Bronchial epithelial cell (primary cell): ENCODE results near the gene PLEKHM3. TPM values are rescaled to one million over a fixed set of nuclear protein-coding genes. Genes with fewer than 3 reads are reported as not detected.

Experiments
- DNase-seq: peaks from one replicate; pipeline ENCODE4 v3.0.0-alpha.2; 2010; ENCODE audit warnings: low read depth
- FAIRE-seq: peaks from 2 replicates; lab custom pipeline; 2011; peaks lifted over from hg19 to GRCh38; lab: Jason Lieb, UNC
- H3K27me3 ChIP-seq: 2 replicates; pipeline ENCODE4 v1.5.1; 2011; ENCODE audit warnings: low read length; ENCODE audit not compliant: control insufficient read depth, insufficient read depth
- H3K36me3 ChIP-seq: 2 replicates; pipeline ENCODE4 v1.5.1; 2011; ENCODE audit warnings: low read length; ENCODE audit not compliant: control insufficient read depth, insufficient read depth
- H3K4me3 ChIP-seq: 2 replicates; pipeline ENCODE4 v1.5.1; 2011; ENCODE audit warnings: mild to moderate bottlenecking, low read depth, low read length, control low read depth
- total RNA-seq: library from RNA; depleted of rRNA; stranded (reverse); fragments of >200 nt; gene quantifications from 2 replicates; pipeline ENCODE4 v1.2.1, GENCODE V29; 2014
- TF ChIP-seq, protein P1 (sequence below): IDR thresholded peaks from 2 replicates; pipeline ENCODE4 v1.5.1; 2011; ENCODE audit warnings: mild to moderate bottlenecking, moderate library complexity, low read length, control low read depth, inconsistent platforms; ENCODE audit not compliant: insufficient read depth, severe bottlenecking

The PLEKHM3 gene
- total RNA-seq, 1 donor from 2014 or later, result 9.5 TPM

DNA sequence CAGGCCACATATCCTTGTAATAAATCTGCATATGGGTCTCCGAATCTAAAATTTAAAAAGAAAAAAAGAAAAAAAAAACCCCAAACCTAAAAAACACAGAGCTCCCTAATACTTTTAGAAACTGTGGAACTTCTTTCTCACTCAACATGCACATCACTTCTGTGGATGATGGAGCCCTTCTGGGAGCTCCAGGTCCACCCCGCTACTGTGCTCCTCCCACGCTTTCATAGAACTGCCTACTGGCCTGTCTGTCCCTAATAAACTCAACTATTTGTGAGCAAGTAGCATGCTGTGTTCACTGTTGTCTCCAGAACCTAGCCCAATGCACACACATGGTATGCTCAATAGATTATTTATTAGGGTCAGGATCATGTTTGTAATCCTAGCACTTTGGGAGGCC is 172.5 kb downstream of the PLEKHM3 start:
- Histone ChIP-seq H3K27me3 (no peaks in the 10 kb centered on the region), H3K36me3 (no peaks in the 10 kb centered on the region), H3K4me3 (no peak overlapping the region)
- no peak for DNase-seq
- TF ChIP-seq, protein P1, sequence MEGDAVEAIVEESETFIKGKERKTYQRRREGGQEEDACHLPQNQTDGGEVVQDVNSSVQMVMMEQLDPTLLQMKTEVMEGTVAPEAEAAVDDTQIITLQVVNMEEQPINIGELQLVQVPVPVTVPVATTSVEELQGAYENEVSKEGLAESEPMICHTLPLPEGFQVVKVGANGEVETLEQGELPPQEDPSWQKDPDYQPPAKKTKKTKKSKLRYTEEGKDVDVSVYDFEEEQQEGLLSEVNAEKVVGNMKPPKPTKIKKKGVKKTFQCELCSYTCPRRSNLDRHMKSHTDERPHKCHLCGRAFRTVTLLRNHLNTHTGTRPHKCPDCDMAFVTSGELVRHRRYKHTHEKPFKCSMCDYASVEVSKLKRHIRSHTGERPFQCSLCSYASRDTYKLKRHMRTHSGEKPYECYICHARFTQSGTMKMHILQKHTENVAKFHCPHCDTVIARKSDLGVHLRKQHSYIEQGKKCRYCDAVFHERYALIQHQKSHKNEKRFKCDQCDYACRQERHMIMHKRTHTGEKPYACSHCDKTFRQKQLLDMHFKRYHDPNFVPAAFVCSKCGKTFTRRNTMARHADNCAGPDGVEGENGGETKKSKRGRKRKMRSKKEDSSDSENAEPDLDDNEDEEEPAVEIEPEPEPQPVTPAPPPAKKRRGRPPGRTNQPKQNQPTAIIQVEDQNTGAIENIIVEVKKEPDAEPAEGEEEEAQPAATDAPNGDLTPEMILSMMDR, result no peak
- FAIRE-seq, result no peak

DNA sequence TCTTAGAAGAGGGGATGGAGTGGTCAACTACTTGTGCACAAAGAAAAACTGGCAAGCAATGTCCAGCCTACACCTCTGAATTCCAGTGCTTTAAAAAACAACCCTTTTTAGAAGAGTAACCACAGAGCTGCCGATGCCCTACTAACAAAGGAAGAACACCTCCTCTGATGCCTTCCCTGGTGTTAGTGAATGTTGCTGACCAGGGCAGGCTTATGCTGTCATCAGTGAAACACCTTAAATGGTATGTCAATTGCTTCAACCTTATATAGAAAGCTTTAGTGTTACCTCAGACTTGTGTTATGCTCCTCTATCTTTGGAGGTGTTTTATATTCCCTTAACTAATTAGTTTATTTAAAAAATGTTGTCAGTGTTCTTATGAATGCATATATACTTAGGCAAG is 175.9 kb downstream of the PLEKHM3 start:
- FAIRE-seq (no peak), DNase-seq (peak; percentile 57)
- Histone ChIP-seq H3K4me3 (no peak overlapping the region), H3K27me3 (no peaks in the 10 kb centered on the region), H3K36me3 (no peaks in the 10 kb centered on the region)
- TF ChIP-seq, protein P1, result no peak

DNA sequence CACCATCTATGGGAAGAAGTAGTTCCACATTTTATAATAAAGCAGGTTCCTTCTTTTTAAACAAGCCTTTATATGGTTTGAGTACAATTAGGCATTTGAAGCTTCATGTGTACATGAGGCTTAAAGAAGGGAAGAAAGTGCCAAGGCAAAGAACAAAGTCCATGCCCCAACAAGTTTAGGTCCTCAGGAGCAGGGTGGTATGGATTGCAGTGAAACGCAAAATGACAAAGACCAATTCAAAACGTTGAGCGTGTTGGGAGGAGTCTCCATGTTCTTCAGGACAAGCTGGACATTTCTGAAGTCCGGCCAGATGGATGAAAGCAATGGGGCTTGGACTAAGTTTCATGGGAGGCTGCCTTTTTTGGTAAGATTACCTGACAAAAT is 176.8 kb downstream of the PLEKHM3 start:
- peak; percentile 49 for DNase-seq
- no peaks in the 10 kb centered on the region for H3K27me3 ChIP-seq
- TF ChIP-seq, protein P1, result no peak
- no peak for FAIRE-seq
- no peaks in the 10 kb centered on the region for H3K36me3 ChIP-seq
- H3K4me3 ChIP-seq, result no peak overlapping the region

DNA sequence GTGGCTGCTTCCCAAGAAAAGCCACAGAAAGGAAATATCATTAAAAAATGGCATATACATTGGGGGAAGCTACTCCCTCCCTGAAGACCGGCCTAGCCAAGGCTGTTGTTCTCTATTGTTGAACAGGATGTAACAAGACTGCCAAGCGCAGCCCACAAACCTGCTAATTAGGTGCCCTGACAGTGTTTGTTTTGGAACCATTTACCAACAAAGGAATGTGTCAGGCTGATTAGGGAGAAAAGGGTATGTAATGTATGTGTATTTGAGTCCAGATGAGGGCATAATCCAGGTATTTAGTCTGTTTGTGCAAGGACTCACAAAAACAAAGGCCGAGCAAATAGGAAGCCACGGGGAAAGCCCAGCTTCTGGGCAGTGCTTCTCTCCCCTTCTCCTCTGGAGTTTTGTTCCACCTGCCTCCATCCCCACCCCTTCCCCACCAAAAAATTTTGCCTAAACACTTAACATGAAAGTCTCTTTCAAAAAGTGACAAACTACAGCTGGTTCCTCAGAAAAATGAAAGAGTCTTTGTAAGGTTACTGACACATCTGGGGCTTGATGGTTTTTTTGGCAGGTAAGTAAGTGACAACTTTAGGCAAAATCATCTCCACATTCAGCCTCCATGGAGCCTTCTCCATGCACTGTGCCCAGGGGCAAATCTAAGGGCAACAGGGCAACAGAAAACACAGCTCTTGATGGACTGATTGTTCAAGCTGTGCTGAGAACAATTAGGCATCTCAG is 177.4 kb downstream of the PLEKHM3 start:
- no peak for FAIRE-seq
- no peak overlapping the region for H3K4me3 ChIP-seq
- TF ChIP-seq, protein P1, result no peak
- H3K36me3 ChIP-seq, result no peaks in the 10 kb centered on the region
- H3K27me3 ChIP-seq, result no peaks in the 10 kb centered on the region
- DNase-seq, result peak; percentile 98

DNA sequence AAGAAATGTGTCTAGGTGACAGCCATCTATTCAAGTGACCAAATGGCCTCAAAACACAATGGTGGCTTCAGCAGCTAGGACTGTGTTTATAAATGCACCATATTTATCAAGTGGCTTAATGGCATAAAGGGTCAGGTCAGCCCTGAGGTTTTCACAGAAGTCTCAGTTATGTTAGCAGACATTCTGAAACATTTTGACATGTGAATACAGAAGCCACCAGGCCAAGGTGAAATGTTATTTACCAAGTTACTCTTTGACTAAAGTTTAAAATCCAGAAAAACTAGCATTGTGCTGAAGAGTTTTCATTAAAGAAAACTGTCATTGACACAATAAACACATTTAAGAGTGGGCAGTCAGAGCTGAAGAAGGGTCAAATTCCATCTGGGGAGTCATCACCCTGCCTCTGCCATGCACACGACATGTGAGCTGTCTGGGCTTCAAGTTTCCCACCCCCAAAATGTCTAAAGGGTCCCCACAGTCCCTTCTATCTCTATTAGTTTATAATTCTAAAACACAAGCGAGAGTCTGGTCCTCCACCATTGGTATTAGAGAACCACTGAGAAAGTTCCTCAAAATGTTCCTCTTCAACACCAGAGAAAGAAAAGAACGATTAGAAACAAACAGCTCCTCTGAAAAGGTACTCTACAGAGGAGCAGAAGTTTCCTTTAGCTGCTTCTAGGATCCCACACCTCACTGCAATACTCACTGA is 178.1 kb downstream of the PLEKHM3 start:
- Histone ChIP-seq H3K27me3 (no peaks in the 10 kb centered on the region), H3K36me3 (no peaks in the 10 kb centered on the region), H3K4me3 (no peak overlapping the region)
- FAIRE-seq (no peak), DNase-seq (no peak)
- TF ChIP-seq, protein P1, result no peak
